K562 (cell line): Measurements from ENCODE around the gene KLHL20. TPM values are rescaled to one million over a fixed set of nuclear protein-coding genes. Genes with fewer than 3 reads are reported as not detected.

ENCODE experiments used
- ATF3 ChIP-seq, 2 experiments: fragments of 450-650 bp in 1 of 2; sonication (generic) in 1 of 2; formaldehyde crosslinking in 1 of 2; IDR thresholded peaks in 1 of 2; conservative IDR thresholded peaks in 1 of 2; 2 replicates each; pipeline versions ENCODE4 v1.6.1 to v1.8.1; 2016 to 2023; ENCODE audit warnings: mild to moderate bottlenecking in 2 of 2, moderate library complexity in 2 of 2, inconsistent platforms in 1 of 2, missing genetic modification reagents in 1 of 2
- CREBBP ChIP-seq: IDR thresholded peaks from one replicate; pipeline ENCODE4 v1.6.1; 2012; ENCODE audit warnings: low read depth, mild to moderate bottlenecking, control low read depth, inconsistent platforms, low read length
- HDAC2 ChIP-seq: fragments of 450-650 bp; IDR thresholded peaks from 2 replicates; pipeline ENCODE4 v1.6.1; 2016; ENCODE audit warnings: mild to moderate bottlenecking
- HNRNPH1 ChIP-seq: fragments of 200-400 bp; formaldehyde crosslinking; optimal IDR thresholded peaks from 2 replicates; pipeline ENCODE3; 2017; ENCODE audit warnings: low read depth, mild to moderate bottlenecking, low read length, moderate library complexity
- IFI16 ChIP-seq: fragments of 250-450 bp; sonication (Bioruptor Pico); IDR thresholded peaks from 2 replicates; pipeline ENCODE4 v2.1.2; 2022; ENCODE audit warnings: mild to moderate bottlenecking, inconsistent platforms
- NCOA1 ChIP-seq: fragments of 450-650 bp; IDR thresholded peaks from 2 replicates; pipeline ENCODE4 v1.6.1; 2016; ENCODE audit warnings: low read depth
- REST ChIP-seq, 2 experiments: fragments of 450-650 bp; formaldehyde crosslinking in 1 of 2; IDR thresholded peaks; 2 replicates each; pipeline versions ENCODE4 v1.4.0 to v1.6.1; 2014 to 2020; ENCODE audit warnings: mild to moderate bottlenecking in 2 of 2, borderline replicate concordance in 1 of 2, low read depth in 1 of 2
- SIRT6 ChIP-seq: IDR thresholded peaks from one replicate; pipeline ENCODE4 v1.6.1; 2012; ENCODE audit warnings: low read depth, mild to moderate bottlenecking, control low read depth, inconsistent platforms, low read length, moderate library complexity
- SMAD3 ChIP-seq: fragments of 450-650 bp; formaldehyde crosslinking; conservative IDR thresholded peaks from 2 replicates; pipeline ENCODE4 v1.4.0; 2020; ENCODE audit warnings: mild to moderate bottlenecking
- SMARCE1 ChIP-seq: fragments of 450-650 bp; IDR thresholded peaks from 2 replicates; pipeline ENCODE4 v1.7.1; 2016; ENCODE audit warnings: mild to moderate bottlenecking
- TCF7 ChIP-seq: sonication (generic); IDR thresholded peaks from 2 replicates; pipeline ENCODE4 v1.6.1; 2016; ENCODE audit warnings: antibody characterized with exemption, borderline replicate concordance
- ZNF316 ChIP-seq: fragments of 450-650 bp; IDR thresholded peaks from 2 replicates; pipeline ENCODE4 v1.6.1; 2016
- ZNF384 ChIP-seq: IDR thresholded peaks from 2 replicates; pipeline ENCODE4 v1.6.1; 2012; ENCODE audit warnings: low read depth, low read length, improper control_type of control experiment
- polyA plus RNA-seq, 8 experiments: library from polyadenylated mRNA; depleted of rRNA in 4 of 8; stranded (reverse) in 5 of 8; unstranded in 3 of 8; fragments of >200 nt; fragmentation: Nextera tagmentation in 2 of 8; fragmentation: Illumina TruSeq in 1 of 8; extraction: Ambion mirVana in 2 of 8; extraction: Trizol in 1 of 8; gene quantifications; 2 replicates each; pipeline versions ENCODE4 v1.2.1 to v1.2.3, GENCODE V29; 2011 to 2014; ENCODE audit warnings: inconsistent platforms in 1 of 8, missing spikeins in 1 of 8
- total RNA-seq, 7 experiments: library from RNA; depleted of rRNA in 6 of 7; stranded (reverse); fragments of >200 nt in 6 of 7; fragmentation: Illumina TruSeq in 2 of 7; extraction: Trizol in 2 of 7; gene quantifications; 2 replicates each; pipeline versions ENCODE4 v1.2.1 to v1.2.3, GENCODE V29; 2011 to 2021; ENCODE audit warnings: low replicate concordance in 1 of 7
- TF ChIP-seq, protein P1 (sequence below): sonication (generic); formaldehyde crosslinking; IDR thresholded peaks from 2 replicates; pipeline ENCODE4 v1.8.0; 2022; ENCODE audit warnings: missing genetic modification reagents, mild to moderate bottlenecking, borderline replicate concordance

Gene KLHL20
- total and polyA plus RNA-seq, 9 of the 15 experiments (the other 6 are each of a cell fraction or from before 2014, with no cell fraction given), result 8.9 to 23.2 (median 16.8) TPM

DNA sequence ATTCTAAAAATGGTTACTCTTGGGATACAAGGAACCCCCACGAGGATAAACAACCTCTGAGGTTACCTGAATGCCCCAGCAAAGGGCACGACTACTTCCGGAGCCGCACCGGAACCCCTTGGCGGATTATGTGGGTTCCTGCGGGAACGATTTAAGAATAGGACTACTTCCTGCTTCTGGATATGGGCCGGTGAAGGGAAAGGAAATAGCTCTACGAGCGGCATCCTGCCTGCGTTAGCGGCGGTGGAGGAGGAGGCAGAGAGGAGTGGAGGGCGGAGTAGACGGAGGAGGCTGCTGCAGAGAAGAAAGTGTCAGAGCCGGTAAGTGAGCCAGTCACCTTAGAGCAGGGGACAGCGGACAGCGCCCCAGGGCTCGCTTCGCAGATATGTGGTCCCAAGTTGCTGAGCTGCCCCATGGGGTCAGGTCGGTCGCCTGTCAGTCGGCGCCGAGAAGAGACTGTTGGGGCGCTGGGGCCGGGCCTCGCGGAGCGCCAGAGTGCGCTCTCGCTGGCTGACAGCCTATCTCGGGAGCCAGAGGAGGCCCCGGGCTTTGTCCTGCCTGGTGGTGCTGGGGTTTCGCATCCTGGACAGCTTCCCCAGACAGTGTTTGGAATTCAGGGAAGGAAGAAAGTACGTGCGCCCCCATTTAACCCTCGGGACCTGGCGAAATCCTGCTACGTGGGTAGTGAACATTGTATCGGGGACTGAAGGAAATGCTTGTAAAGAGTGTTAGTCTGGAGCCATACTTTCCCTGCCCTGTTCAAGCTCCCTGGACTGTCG is at the start of gene KLHL20 (continued):
- TF ChIP-seq ATF3 (IDR thresholded peaks at IDR 0.05), result no peak; the same call in 1 of the 2 replicates
- TF ChIP-seq ATF3 (CRISPR knock-in tag; conservative IDR thresholded peaks at IDR 0.05), result no peak; the same call in none of the 2 replicates
- peak; percentile 67 for TF ChIP-seq REST (IDR thresholded peaks at IDR 0.05; ENCODE audit: borderline replicate concordance)
- 0 out of 2 replicates have a peak, but pooled peaks have one; percentile 23 for TF ChIP-seq REST (CRISPR knock-in tag; IDR thresholded peaks at IDR 0.05; ENCODE audit: low read depth)
- no peak for TF ChIP-seq SIRT6
- peak; percentile 77 for TF ChIP-seq SMARCE1
- TF ChIP-seq, protein P1, sequence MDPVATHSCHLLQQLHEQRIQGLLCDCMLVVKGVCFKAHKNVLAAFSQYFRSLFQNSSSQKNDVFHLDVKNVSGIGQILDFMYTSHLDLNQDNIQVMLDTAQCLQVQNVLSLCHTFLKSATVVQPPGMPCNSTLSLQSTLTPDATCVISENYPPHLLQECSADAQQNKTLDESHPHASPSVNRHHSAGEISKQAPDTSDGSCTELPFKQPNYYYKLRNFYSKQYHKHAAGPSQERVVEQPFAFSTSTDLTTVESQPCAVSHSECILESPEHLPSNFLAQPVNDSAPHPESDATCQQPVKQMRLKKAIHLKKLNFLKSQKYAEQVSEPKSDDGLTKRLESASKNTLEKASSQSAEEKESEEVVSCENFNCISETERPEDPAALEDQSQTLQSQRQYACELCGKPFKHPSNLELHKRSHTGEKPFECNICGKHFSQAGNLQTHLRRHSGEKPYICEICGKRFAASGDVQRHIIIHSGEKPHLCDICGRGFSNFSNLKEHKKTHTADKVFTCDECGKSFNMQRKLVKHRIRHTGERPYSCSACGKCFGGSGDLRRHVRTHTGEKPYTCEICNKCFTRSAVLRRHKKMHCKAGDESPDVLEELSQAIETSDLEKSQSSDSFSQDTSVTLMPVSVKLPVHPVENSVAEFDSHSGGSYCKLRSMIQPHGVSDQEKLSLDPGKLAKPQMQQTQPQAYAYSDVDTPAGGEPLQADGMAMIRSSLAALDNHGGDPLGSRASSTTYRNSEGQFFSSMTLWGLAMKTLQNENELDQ (CRISPR knock-in tag), result no peak; the same call in 1 of the 2 replicates
- peak; percentile 58 for TF ChIP-seq ZNF316
- peak; percentile 92 for TF ChIP-seq HDAC2
- TF ChIP-seq NCOA1, result peak; percentile 99
- no peak for TF ChIP-seq HNRNPH1
- no peak for TF ChIP-seq CREBBP
- 0 out of 2 replicates have a peak, but pooled peaks have one; percentile 4 for TF ChIP-seq ZNF384
- TF ChIP-seq IFI16 (CRISPR knock-in tag), result 0 out of 2 replicates have a peak, but pooled peaks have one; percentile 32
- TF ChIP-seq SMAD3 (CRISPR knock-in tag), result peak; percentile 80; the same call in 1 of the 2 replicates
- TF ChIP-seq TCF7, result peak; percentile 10; the same call in 1 of the 2 replicates
